HepG2 (cell line): ENCODE results near the gene FGF1. TPM values are rescaled to one million over a fixed set of nuclear protein-coding genes. Genes with fewer than 3 reads are reported as not detected.

ENCODE experiments used
- ATAC-seq: fragments of 200-7000 bp; cut with Tn5 transposase; 3 replicates; pipeline ENCODE4 v1.9.1; 2020; ENCODE audit warnings: mild to moderate bottlenecking, moderate library complexity
- BruUV-seq: library from RNA; stranded (reverse); fragments of 400-500 nt; replicated peaks from 2 replicates; lab custom pipeline; 2021; lab: Mats Ljungman, UMichigan
- CTCF ChIA-PET: fragments of 300-600 bp; formaldehyde crosslinking; extraction: SDS; loops from one replicate; lab custom pipeline; 2021; ENCODE audit warnings: low total read pairs, inconsistent platforms, low intra/inter-chr PET ratio; lab: Yijun Ruan, JAX
- POLR2A ChIA-PET: fragments of 350-600 bp; sonication (Branson Sonifier 250); formaldehyde crosslinking; loops from one replicate; lab custom pipeline; 2020; ENCODE audit warnings: antibody characterized with exemption, inconsistent platforms; lab: Yijun Ruan, JAX
- DNase-seq: peaks from one replicate; pipeline ENCODE4 v3.0.0-alpha.2; 2015; ENCODE audit warnings: low spot score
- FAIRE-seq: peaks from 3 replicates; lab custom pipeline; 2011; peaks lifted over from hg19 to GRCh38; lab: Jason Lieb, UNC
- H2AFZ ChIP-seq: one replicate; pipeline ENCODE4 v1.6.1; 2011; ENCODE audit warnings: low read length, inconsistent platforms
- H3K27ac ChIP-seq: fragments of 300-600 bp; 3 replicates; pipeline ENCODE4 v1.8.0; 2011; ENCODE audit warnings: mixed run types, mild to moderate bottlenecking, mixed read lengths, low read length, inconsistent platforms; ENCODE audit not compliant: insufficient read depth; ENCODE audit errors: extremely low read length
- H3K27me3 ChIP-seq, 2 experiments: fragments of 200-600 bp in 1 of 2; 2 replicates in 1 of 2; 3 replicates in 1 of 2; pipeline versions ENCODE4 v1.6.0 to v1.8.0; 2011; ENCODE audit warnings: low read length in 2 of 2, mild to moderate bottlenecking in 2 of 2, moderate library complexity in 2 of 2, inconsistent platforms in 1 of 2; ENCODE audit not compliant: insufficient read depth in 2 of 2, control insufficient read depth in 1 of 2
- H3K36me3 ChIP-seq, 2 experiments: fragments of 200-600 bp in 1 of 2; replicated peaks in 1 of 2; 2 replicates in 1 of 2; 3 replicates in 1 of 2; pipeline versions ENCODE4 v1.5.1 to v1.8.0; 2011; ENCODE audit warnings: low read length in 2 of 2, inconsistent platforms in 1 of 2; ENCODE audit not compliant: insufficient read depth in 2 of 2, control insufficient read depth in 1 of 2
- H3K4me1 ChIP-seq: 2 replicates; pipeline ENCODE4 v1.5.1; 2012; ENCODE audit warnings: low read length, inconsistent platforms; ENCODE audit not compliant: insufficient read depth
- H3K4me2 ChIP-seq: 2 replicates; pipeline ENCODE4 v1.6.0; 2011; ENCODE audit warnings: low read depth, low read length, inconsistent platforms
- H3K4me3 ChIP-seq, 3 experiments: fragments of 200-600 bp in 1 of 3; sonication (generic), shearing (Covaris generic) in 1 of 3; replicated peaks in 1 of 3; 2 replicates each; pipeline ENCODE4 v1.5.1; 2011 to 2016; ENCODE audit warnings: low read length in 3 of 3, inconsistent platforms in 2 of 3, low read depth in 2 of 3, mild to moderate bottlenecking in 2 of 3, control low read depth in 1 of 3, mixed read lengths in 1 of 3; ENCODE audit not compliant: insufficient read depth in 1 of 3
- H3K79me2 ChIP-seq: one replicate; pipeline ENCODE4 v1.6.1; 2011; ENCODE audit warnings: low read length, inconsistent platforms; ENCODE audit not compliant: insufficient read depth
- H3K9ac ChIP-seq: 2 replicates; pipeline ENCODE4 v1.6.0; 2011; ENCODE audit warnings: mild to moderate bottlenecking, low read depth, low read length, inconsistent platforms; ENCODE audit not compliant: insufficient read depth
- H3K9me3 ChIP-seq: 2 replicates; pipeline ENCODE4 v1.5.1; 2012; ENCODE audit warnings: mild to moderate bottlenecking, low read length
- H4K20me1 ChIP-seq: 2 replicates; pipeline ENCODE4 v1.6.0; 2011; ENCODE audit warnings: inconsistent platforms, mild to moderate bottlenecking, low read length, moderate library complexity; ENCODE audit not compliant: insufficient read depth
- DR1 ChIP-seq: sonication (generic); formaldehyde crosslinking; IDR thresholded peaks from 2 replicates; pipeline ENCODE4 v1.8.0; 2021; ENCODE audit warnings: mild to moderate bottlenecking, missing genetic modification reagents, inconsistent platforms
- FOXK1 ChIP-seq: sonication (generic); formaldehyde crosslinking; IDR thresholded peaks from 2 replicates; pipeline ENCODE4 v1.4.0; 2020; ENCODE audit warnings: low read depth, missing genetic modification reagents, borderline replicate concordance
- MIER2 ChIP-seq: IDR thresholded peaks from 2 replicates; pipeline ENCODE4 v1.6.1; 2016; ENCODE audit warnings: missing biosample characterization, missing genetic modification reagents
- SMAD1 ChIP-seq: sonication (generic); formaldehyde crosslinking; IDR thresholded peaks from 2 replicates; pipeline ENCODE4 v1.4.0; 2020; ENCODE audit warnings: missing genetic modification reagents, low read depth, mild to moderate bottlenecking, borderline replicate concordance
- SMAD3 ChIP-seq: sonication (generic); formaldehyde crosslinking; IDR thresholded peaks from 2 replicates; pipeline ENCODE4 v1.4.0; 2020; ENCODE audit warnings: missing genetic modification reagents
- ZNF326 ChIP-seq: sonication (generic); formaldehyde crosslinking; IDR thresholded peaks from 2 replicates; pipeline ENCODE4 v1.4.0; 2020; ENCODE audit warnings: missing genetic modification reagents, borderline replicate concordance
- ZNF550 ChIP-seq: sonication (generic); formaldehyde crosslinking; IDR thresholded peaks from 2 replicates; pipeline ENCODE4 v1.4.0; 2020; ENCODE audit warnings: mild to moderate bottlenecking, missing genetic modification reagents, borderline replicate concordance
- ZSCAN20 ChIP-seq: sonication (generic); formaldehyde crosslinking; IDR thresholded peaks from 2 replicates; pipeline ENCODE4 v1.4.0; 2020; ENCODE audit warnings: missing genetic modification reagents, mild to moderate bottlenecking, borderline replicate concordance
- WGBS: methylation state at CpG from one replicate; pipeline ENCODE4 v1.1.6; 2017; ENCODE audit warnings: low lambda C conversion rate; 5-methylcytosine and 5-hydroxymethylcytosine counted together
- in situ Hi-C: cut with HindIII; loops from 2 replicates; pipeline ENCODE4 v1.10.0; 2017; ENCODE audit warnings: low pct_unique_long_range_greater_than_20kb; ENCODE audit not compliant: extremely low pct_ligation_motif_present
- intact Hi-C: fragments of 100-400 bp; cut with micrococcal nuclease; formaldehyde crosslinking; loops from one replicate; pipeline ENCODE4 v1.10.0; 2022; ENCODE audit not compliant: unreplicated experiment
- polyA plus RNA-seq, 8 experiments: library from polyadenylated mRNA; depleted of rRNA in 3 of 8; stranded (reverse) in 7 of 8; unstranded in 1 of 8; fragments of >200 nt; fragmentation: Illumina TruSeq in 4 of 8; extraction: Trizol in 4 of 8; gene quantifications; 2 replicates each; pipeline versions ENCODE4 v1.2.1 to v1.2.3, GENCODE V29; 2011 to 2016; ENCODE audit warnings: low read depth in 4 of 8, missing spikeins in 1 of 8, mixed read lengths in 1 of 8; ENCODE audit not compliant: insufficient read depth in 1 of 8
- total RNA-seq, 5 experiments: library from RNA; depleted of rRNA; stranded (reverse); fragments of >200 nt; fragmentation: Illumina TruSeq; extraction: Trizol; gene quantifications; 2 replicates each; pipeline ENCODE4 v1.2.3, GENCODE V29; 2016; ENCODE audit warnings: low read depth in 1 of 5
- TF ChIP-seq, protein P1 (sequence below): sonication (generic); formaldehyde crosslinking; IDR thresholded peaks from 2 replicates; pipeline ENCODE4 v1.8.0; 2022; ENCODE audit warnings: low read depth, missing genetic modification reagents
- TF ChIP-seq, protein P2 (sequence below): sonication (generic); formaldehyde crosslinking; IDR thresholded peaks from 2 replicates; pipeline ENCODE4 v1.5.0; 2020; ENCODE audit warnings: mild to moderate bottlenecking, missing genetic modification reagents
- TF ChIP-seq, protein P3 (sequence below): sonication (generic); formaldehyde crosslinking; IDR thresholded peaks from 2 replicates; pipeline ENCODE4 v1.4.0; 2020; ENCODE audit warnings: missing genetic modification reagents; ENCODE audit errors: not compliant biosample characterization

Gene FGF1
- total and polyA plus RNA-seq, 2 of the 13 experiments (the other 11 are each of a cell fraction or from before 2014, with no cell fraction given): not detected

DNA sequence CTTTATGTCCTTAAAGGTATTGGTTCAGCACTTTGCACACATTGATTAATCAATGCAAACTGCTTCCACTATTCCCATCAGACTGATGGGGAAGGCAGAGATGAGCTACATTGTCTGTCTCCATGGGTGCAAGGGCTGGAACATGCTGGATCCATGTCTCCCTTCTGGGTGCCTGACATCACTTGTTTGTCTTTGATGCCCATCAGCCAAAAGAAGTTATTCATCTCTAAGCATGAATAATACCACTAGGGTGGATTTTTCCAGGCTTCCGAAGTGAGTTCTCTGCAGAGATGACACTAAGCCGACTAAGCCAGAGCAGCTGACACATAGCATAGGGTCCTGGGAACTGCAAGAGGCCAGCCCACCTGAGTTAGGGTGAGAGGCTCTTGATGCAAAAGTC, 8.7 kb downstream of the FGF1 start:
- no peak overlapping the region for H3K27ac ChIP-seq
- DNase-seq (no peak), FAIRE-seq (no peak)
- ChIA-PET POLR2A (interaction anchor here (1.0 kb wide), 1 partner anchor 9 kb away, joined by 3 read pairs; the partner anchor contains the start of gene FGF1), CTCF (no interaction called here)
- no peak overlapping the region for H2AFZ ChIP-seq
- intact Hi-C loops: no loop called here
- H3K9me3 ChIP-seq: no peaks in the 10 kb centered on the region
- H3K27me3 ChIP-seq: peaks cover 0 to 38% of the 10 kb centered on the region in 2 experiments; a peak in 1 of 5 replicates
- in situ Hi-C loops: no loop called here
- no TSS peak for BruUV-seq
- H3K4me3 ChIP-seq: no peak overlapping the region
- H3K4me2 ChIP-seq: no peak overlapping the region
- H4K20me1 ChIP-seq: no peaks in the 10 kb centered on the region
- WGBS: 100% methylated on average over 1 of the region's 2 CpGs
- no peaks in the 10 kb centered on the region for H3K36me3 ChIP-seq
- H3K4me1 ChIP-seq: peaks cover 29% of the 10 kb centered on the region
- TF ChIP-seq ZNF550 (CRISPR knock-in tag) (no peak), FOXK1 (CRISPR knock-in tag) (no peak), ZNF326 (CRISPR knock-in tag) (no peak), ZSCAN20 (no peak), DR1 (CRISPR knock-in tag) (no peak), SMAD3 (CRISPR knock-in tag) (no peak), MIER2 (no peak), SMAD1 (CRISPR knock-in tag) (no peak)
- TF ChIP-seq, protein P1, sequence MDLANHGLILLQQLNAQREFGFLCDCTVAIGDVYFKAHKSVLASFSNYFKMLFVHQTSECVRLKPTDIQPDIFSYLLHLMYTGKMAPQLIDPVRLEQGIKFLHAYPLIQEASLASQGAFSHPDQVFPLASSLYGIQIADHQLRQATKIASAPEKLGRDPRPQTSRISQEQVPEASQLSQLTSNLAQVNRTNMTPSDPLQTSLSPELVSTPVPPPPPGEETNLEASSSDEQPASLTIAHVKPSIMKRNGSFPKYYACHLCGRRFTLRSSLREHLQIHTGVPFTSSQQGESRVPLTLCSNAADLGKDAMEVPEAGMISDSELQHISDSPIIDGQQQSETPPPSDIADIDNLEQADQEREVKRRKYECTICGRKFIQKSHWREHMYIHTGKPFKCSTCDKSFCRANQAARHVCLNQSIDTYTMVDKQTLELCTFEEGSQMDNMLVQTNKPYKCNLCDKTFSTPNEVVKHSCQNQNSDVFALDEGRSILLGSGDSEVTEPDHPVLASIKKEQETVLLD: no peak
- TF ChIP-seq, protein P2, sequence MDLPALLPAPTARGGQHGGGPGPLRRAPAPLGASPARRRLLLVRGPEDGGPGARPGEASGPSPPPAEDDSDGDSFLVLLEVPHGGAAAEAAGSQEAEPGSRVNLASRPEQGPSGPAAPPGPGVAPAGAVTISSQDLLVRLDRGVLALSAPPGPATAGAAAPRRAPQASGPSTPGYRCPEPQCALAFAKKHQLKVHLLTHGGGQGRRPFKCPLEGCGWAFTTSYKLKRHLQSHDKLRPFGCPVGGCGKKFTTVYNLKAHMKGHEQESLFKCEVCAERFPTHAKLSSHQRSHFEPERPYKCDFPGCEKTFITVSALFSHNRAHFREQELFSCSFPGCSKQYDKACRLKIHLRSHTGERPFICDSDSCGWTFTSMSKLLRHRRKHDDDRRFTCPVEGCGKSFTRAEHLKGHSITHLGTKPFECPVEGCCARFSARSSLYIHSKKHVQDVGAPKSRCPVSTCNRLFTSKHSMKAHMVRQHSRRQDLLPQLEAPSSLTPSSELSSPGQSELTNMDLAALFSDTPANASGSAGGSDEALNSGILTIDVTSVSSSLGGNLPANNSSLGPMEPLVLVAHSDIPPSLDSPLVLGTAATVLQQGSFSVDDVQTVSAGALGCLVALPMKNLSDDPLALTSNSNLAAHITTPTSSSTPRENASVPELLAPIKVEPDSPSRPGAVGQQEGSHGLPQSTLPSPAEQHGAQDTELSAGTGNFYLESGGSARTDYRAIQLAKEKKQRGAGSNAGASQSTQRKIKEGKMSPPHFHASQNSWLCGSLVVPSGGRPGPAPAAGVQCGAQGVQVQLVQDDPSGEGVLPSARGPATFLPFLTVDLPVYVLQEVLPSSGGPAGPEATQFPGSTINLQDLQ (CRISPR knock-in tag): no peak
- TF ChIP-seq, protein P3, sequence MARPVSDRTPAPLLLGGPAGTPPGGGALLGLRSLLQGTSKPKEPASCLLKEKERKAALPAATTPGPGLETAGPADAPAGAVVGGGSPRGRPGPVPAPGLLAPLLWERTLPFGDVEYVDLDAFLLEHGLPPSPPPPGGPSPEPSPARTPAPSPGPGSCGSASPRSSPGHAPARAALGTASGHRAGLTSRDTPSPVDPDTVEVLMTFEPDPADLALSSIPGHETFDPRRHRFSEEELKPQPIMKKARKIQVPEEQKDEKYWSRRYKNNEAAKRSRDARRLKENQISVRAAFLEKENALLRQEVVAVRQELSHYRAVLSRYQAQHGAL: no peak
- TF ChIP-seq, all 625 proteins: peak for 0
- Histone ChIP-seq H3K9ac (no peak overlapping the region), H3K79me2 (no peaks in the 10 kb centered on the region)
- no peak for ATAC-seq
